Suppressor macrophage treated with lipopolysaccharide for 4 hours (primary cell): Measurements from ENCODE around the gene DLX4.

ENCODE experiments used
- DNase-seq: peaks from one replicate; pipeline ENCODE4 v3.0.0-alpha.2; 2020

DLX4 gene

DNA sequence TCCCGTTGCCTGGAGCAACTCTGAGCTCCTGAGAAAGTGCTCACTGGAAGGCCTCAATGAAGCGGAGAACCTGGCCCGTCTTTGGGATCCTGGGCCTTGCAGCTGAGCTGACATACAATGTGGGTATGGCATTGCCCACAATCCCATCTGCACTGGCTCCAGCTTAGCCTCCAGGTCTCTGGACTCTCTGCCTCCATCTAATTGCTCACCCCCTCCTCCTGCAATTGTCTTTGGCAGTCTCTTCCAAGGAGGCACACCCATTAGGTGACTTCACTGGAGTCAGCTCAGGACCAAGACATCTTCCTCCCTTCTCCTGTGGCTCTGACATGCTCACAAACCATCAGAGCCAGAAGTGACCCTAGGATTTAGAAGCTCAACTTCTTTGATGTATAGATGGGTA lies 1.5 kb downstream of the DLX4 start:
- no peak for DNase-seq

DNA sequence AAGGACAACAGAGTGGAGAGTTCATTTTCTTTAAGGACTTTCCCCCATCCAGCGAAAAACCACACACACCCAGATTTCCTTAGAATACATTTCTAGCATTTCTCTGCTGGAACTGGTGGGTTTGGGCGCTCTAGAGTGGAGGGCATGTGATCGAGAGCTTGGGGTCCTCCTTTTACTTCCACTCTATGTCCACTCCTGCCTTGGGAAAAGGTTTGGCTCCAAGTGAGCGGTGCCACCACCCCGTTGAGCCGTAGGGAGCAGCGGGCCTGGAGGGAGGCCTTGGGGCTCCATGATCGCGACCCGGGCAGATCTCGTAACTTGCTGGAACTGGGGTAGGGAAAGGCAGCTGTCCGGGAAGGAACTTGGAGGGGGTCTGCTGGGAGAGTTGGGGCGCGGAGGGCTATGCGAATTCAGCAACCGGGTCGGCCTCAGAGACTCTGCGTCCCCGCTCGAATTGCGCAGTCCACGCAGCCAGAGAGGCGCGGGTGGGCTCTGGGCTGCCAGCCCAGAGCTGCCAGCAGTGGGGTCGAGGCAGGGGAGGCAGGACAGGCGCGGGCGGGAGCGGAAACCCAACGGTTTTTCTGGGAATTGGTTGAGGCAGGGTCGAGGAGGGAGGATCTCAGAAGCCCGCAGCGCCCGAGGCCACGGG lies 2.3 kb downstream of the DLX4 start:
- DNase-seq, result no peak

- DNase-seq, result peak; percentile 42
Observed at GRCh38 chr17:49971848-49972485, 3.0 kb downstream of the DLX4 start.

GRCh38 chr17:49972486-49973270 lies 3.7 kb downstream of the DLX4 start:
- DNase-seq, result no peak

- DNase-seq, result no peak
Observed at GRCh38 chr17:49973271-49973615, 4.3 kb downstream of the DLX4 start.

DNA sequence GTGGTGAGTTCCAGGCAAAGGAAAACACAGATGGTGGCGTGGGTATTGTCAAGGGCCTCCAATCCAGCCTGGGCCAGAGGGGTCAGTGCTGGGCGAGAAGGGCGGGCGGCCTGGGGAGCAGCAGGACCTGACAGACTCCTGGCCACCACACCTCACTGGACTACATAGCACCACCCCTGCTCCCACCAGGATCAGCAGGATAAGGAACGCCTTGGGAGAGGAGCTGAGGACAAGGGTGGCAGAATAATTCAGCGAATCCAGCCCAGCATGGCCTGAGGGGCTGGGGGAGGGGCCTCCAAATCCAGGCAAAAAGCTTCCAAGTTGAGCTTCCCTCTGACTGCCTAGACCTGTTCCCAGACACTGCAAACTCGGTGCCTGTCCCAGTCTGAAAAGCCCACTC lies 6.5 kb downstream of the DLX4 start:
- no peak for DNase-seq

DNA sequence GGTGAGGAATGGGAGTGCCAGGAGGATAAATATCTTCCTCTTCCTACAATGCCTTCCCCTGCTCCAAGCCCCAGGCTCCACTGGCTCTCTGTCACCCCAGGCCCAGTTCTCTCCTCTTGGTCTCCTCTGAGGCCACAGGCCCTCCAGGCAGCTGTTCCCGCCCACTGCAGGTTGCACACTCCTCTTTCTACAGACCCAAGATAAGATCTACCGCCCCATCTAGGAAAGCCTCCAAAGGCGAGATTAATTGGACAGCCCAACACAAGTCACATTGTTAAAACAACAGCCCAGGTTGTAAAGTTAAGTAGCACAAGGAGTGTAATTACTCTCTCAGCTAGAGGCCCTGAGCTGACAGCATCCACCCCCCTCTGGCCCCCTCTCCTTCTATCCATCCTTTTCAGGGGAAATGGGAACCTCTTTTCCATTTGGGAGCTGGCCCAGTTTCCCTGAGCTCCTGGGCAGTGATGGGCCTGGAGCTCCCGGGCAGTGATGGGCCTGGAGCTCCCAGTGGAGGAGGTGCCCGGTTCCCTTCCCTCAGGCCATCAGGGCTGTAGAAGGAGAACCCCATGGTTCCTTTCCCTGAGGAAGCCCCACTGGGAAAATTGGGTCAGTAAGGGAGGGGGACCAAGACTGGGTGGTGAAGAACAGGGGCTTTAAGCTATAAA lies 7.3 kb downstream of the DLX4 start:
- no peak for DNase-seq

DNA sequence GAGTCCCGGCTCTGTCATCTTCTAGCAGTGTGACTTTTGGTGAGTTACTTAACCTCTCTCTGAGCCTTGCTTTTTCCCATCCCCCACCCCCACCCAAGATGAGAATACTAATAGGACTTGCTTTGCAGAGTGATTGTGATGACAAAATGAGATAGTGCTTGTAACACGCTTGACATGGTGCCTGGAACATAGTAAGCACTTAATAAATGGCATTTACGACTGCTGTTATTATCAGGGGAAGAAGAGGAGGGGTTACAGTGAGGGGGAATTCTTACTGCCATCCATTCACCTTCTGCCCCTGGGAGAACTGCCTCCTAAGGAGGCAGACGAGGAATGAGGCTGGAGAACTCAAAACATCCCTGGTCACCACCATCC lies 7.8 kb downstream of the DLX4 start:
- no peak for DNase-seq

- no peak for DNase-seq
Observed at GRCh38 chr17:49977463-49978389, 8.7 kb downstream of the DLX4 start.

DNA sequence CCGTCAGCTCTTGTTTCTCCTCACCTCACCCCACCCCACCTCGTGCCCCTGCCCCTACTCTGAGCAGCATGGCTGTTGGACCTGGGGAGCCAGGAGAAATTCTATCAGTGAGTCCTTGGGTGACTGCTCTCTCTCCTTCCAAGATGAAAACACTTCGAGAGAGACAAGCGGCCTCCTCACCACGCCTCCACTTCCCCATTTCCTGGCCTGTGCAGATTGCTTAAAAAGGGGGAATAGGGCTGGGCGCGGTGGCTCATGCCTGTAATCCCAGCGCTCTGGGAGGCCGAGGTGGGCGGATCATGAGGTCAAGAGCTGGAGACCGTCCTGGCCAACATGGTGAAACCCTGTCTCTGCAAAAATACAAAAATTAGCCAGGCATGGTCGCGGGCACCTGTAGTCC lies 9.5 kb downstream of the DLX4 start:
- DNase-seq, result peak; percentile 91

GRCh38 chr17:49979748-49980479 lies 10.9 kb downstream of the DLX4 start:
- no peak for DNase-seq

DNA sequence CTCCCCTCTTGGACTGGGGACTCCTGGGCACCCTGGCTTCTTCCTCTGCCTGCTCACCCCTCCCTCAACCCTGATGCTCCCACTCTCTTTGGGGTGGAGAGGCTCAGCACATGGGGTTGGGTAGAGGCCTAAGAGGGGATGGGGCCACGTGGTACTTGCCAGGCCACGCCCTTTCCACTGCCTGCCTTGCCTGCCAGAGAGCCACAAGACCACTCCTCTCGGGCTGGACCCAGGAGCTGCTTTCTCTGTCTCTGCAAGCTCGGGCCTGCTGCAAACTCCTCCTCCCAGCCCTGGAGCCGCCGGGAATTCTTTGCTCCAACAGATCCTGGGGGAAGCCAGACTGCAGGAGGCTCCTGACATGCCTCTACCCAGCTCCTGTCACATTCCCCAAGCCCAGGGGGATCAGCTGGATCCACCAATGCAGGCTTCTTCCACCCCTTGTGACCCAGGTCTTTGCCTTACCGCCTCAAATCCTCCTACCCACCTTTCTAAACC lies 11.8 kb downstream of the DLX4 start:
- DNase-seq, result no peak

DNA sequence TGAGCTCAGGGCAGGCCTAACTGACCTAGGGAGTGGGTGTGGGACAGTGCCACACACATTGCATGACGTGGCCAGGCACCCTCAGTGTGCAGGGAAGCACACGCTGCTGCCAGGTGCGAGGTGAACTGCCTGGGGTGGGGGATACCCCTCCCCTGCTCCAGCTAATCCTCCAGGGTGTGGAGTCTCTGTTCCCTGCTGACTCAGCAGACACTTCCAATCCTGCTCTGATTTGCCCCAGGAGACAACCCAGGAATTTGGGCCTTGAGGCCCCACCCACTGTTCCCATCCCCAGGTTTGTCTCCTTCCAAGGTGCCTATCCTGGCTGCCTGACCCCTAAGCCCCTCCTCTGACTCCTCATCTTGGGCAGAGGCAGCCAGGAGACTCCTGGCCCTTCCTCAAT lies 15.3 kb downstream of the DLX4 start:
- DNase-seq, result no peak

DNA sequence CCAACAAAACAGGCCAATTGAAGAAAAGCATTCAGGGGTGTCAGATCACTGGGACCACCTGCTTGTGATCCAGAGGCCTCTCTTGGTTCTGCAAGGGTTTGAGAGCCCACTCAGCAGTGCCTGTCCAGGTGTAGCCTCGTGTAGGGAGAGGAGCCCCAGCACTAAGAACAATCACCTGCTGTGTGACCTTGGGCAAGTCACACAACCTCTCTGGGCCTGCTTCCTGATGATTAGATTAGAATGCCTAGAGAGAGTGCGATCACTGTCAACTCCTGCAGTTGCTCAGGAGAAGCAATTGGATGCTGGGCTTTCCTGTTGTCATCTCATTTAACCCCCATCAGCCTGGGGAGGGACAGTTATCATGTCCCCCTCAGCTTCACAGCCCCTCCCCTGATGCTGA lies 15.8 kb downstream of the DLX4 start:
- no peak for DNase-seq

DNA sequence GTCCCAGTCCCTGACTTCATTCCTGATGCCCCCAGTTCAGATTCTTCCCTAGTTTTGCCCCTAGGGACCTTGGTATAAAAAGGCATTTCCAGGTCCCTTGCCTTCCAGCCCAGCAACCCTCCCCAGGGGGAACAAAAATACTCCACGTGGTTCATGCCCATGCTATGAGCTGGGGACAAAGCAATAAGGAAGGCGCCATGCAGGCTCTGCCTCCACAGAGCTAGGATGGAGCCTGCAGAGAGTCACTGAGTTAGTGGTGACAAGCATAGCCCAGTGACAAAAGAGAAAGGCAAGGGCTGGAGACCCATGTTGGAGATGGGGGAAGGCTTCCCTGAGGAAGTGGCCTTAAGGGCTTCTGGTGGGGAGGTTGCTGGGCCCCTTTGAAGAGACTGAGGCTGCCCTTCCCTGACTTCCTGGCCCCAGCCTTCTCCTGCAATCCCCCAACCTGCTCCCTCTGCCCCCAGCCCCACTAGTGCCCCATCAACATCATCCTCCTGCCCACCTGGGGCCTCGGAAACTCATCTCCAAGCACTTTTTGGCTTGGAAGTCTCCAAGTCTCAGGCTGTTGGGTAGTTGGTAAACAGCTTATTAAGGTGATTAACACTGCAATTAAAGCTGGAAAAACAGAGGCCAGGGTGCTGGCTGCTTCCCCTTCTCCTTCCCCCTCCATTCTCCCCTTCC lies 16.5 kb downstream of the DLX4 start:
- DNase-seq, result no peak

DNA sequence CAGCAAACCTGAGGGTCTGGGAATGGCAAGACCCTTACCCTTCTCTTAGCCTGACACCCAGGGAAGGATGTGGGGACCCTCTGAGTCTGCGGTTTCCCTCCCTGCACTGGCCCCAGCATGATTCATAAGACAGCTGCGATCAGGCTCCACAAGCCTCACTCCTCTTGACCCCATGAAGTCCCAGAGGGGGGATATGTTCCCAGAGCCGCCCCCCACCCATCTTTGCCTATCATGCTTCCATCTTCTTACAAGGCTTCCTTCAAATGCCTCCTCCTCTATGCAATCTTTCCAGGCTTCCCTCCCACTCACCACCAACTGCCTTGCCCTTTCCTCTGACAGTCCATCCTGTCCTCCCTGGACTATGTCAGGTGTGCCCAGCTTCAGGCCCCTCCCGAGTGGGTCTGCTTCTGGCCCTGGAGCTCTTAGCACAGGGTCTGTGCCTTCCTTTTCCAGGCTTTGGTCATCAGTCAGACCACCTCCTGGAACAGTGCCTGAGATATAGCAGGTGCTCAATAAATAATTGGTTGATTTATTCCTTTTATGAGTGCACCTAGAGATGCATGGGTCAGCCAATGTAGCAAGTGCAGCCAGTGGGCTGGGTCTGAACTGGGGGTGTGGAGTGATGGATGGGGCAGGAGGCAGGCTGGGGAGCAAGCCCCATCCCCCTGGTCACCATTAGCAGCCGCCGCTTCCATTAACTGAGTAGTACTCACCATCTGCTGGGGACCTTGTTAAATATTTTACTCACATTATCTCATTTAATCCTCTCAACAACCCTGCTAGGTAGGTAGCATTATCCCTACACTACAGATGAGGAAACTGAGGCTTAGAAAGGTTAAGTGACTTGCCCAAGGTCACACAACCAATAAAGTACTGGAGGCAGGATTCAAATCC lies 17.7 kb downstream of the DLX4 start:
- no peak for DNase-seq

DNA sequence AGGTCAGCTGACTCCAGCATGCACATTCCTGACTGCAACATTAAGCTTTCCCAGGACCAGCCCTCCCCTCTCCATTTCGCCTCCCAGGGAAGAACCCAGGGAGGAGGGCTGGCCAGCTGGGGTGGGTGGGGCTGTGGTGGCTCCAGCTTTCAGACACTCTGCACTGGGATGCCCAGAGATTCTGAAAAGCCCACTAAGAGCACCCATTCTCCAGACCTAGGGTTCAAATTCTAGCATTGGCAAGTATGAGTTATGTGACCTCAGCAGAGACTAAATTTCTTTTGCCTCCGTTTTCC lies 18.2 kb downstream of the DLX4 start:
- no peak for DNase-seq

- DNase-seq, result no peak
Observed at GRCh38 chr17:49987681-49988441, 18.9 kb downstream of the DLX4 start.

GRCh38 chr17:49989518-49989880 lies 20.5 kb downstream of the DLX4 start:
- DNase-seq, result no peak

DNA sequence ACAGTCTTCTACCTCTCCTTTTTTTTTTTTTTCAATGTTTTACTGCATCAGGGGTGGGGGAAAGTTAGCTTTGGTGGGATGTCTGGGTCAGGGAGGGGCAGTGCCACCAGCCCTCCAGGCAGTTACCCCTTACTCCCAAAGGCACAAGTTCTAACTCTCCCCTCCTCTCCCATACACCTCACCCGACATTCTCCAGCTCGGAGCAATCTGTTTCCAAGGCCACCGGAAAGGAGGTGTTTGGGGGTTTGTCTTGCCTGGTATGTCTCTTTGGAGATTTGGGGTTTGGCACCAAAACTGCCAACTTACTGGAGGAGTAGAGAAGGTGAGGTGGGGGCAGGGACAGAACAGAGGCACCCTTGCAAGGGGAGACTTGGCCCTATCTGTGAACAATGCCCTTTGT lies 21.3 kb downstream of the DLX4 start:
- no peak for DNase-seq
